IPS-18a (cell line): ENCODE measurements around the gene SREBF1.

Experiments used
- H3K27ac ChIP-seq: one replicate; pipeline ENCODE4 v1.5.1; 2013; ENCODE audit warnings: low read length
- H3K27me3 ChIP-seq: one replicate; pipeline ENCODE4 v1.6.1; 2013; ENCODE audit warnings: mild to moderate bottlenecking, low read length; ENCODE audit not compliant: control insufficient read depth, insufficient read depth
- H3K36me3 ChIP-seq: one replicate; pipeline ENCODE4 v1.6.1; 2013; ENCODE audit warnings: low read depth, low read length; ENCODE audit not compliant: control insufficient read depth
- H3K4me1 ChIP-seq: one replicate; pipeline ENCODE4 v1.6.1; 2013; ENCODE audit warnings: low read depth, low read length; ENCODE audit not compliant: control insufficient read depth
- H3K4me3 ChIP-seq: one replicate; pipeline ENCODE4 v1.5.1; 2013; ENCODE audit warnings: low read length
- H3K9ac ChIP-seq: one replicate; pipeline ENCODE4 v1.6.1; 2013; ENCODE audit warnings: mild to moderate bottlenecking, low read length, moderate library complexity
- H3K9me3 ChIP-seq: one replicate; pipeline ENCODE4 v1.6.1; 2013; ENCODE audit warnings: low read depth, low read length; ENCODE audit not compliant: control insufficient read depth

The SREBF1 gene

GRCh38 chr17:17836818-17837379 lies at the start of gene SREBF1:
TSS of gene SREBF1 (minus strand) at chr17:17836986. CDS start at chr17:17836817, 169 bp downstream.
- Histone ChIP-seq H3K27ac (peak within 1 kb of the TSS; percentile 82), H3K4me1 (peaks cover 47% of the 10 kb centered on the region), H3K4me3 (peak within 1 kb of the TSS; percentile 82), H3K27me3 (no peaks in the 10 kb centered on the region), H3K36me3 (no peaks in the 10 kb centered on the region), H3K9me3 (no peaks in the 10 kb centered on the region), H3K9ac (peak within 1 kb of the TSS; percentile 94)

GRCh38 chr17:17886226-17886625 lies 49.4 kb upstream of the SREBF1 start:
- H3K36me3 ChIP-seq = no peaks in the 10 kb centered on the region
- no peak overlapping the region for H3K27ac ChIP-seq
- no peak overlapping the region for H3K9ac ChIP-seq
- no peaks in the 10 kb centered on the region for H3K27me3 ChIP-seq
- H3K4me1 ChIP-seq = peaks cover 43% of the 10 kb centered on the region
- H3K4me3 ChIP-seq = no peak overlapping the region
- H3K9me3 ChIP-seq = no peaks in the 10 kb centered on the region

GRCh38 chr17:17884391-17885357 lies 47.9 kb upstream of the SREBF1 start:
- Histone ChIP-seq H3K4me1 (peaks cover 43% of the 10 kb centered on the region), H3K9me3 (no peaks in the 10 kb centered on the region), H3K36me3 (no peaks in the 10 kb centered on the region), H3K4me3 (peak overlapping the region; percentile 9), H3K27ac (no peak overlapping the region), H3K27me3 (no peaks in the 10 kb centered on the region), H3K9ac (no peak overlapping the region)

GRCh38 chr17:17883801-17884200 lies 47.0 kb upstream of the SREBF1 start:
- peaks cover 36% of the 10 kb centered on the region for H3K4me1 ChIP-seq
- no peaks in the 10 kb centered on the region for H3K9me3 ChIP-seq
- no peaks in the 10 kb centered on the region for H3K27me3 ChIP-seq
- H3K9ac ChIP-seq = no peak overlapping the region
- no peaks in the 10 kb centered on the region for H3K36me3 ChIP-seq
- H3K27ac ChIP-seq = no peak overlapping the region
- H3K4me3 ChIP-seq = no peak overlapping the region

- Histone ChIP-seq H3K27me3 (no peaks in the 10 kb centered on the region), H3K9me3 (no peaks in the 10 kb centered on the region), H3K36me3 (no peaks in the 10 kb centered on the region), H3K27ac (no peak overlapping the region), H3K4me3 (no peak overlapping the region), H3K4me1 (peaks cover 44% of the 10 kb centered on the region), H3K9ac (no peak overlapping the region)
Measured at GRCh38 chr17:17882082-17882581, 45.3 kb upstream of the SREBF1 start.

GRCh38 chr17:17880577-17881196 lies 43.9 kb upstream of the SREBF1 start:
- Histone ChIP-seq H3K27ac (no peak overlapping the region), H3K36me3 (no peaks in the 10 kb centered on the region), H3K9ac (no peak overlapping the region), H3K4me1 (peaks cover 40% of the 10 kb centered on the region), H3K4me3 (no peak overlapping the region), H3K27me3 (no peaks in the 10 kb centered on the region), H3K9me3 (no peaks in the 10 kb centered on the region)

GRCh38 chr17:17877529-17878358 lies 41.0 kb upstream of the SREBF1 start:
- no peaks in the 10 kb centered on the region for H3K36me3 ChIP-seq
- no peaks in the 10 kb centered on the region for H3K9me3 ChIP-seq
- H3K27ac ChIP-seq = no peak overlapping the region
- peaks cover 28% of the 10 kb centered on the region for H3K4me1 ChIP-seq
- no peak overlapping the region for H3K9ac ChIP-seq
- no peak overlapping the region for H3K4me3 ChIP-seq
- H3K27me3 ChIP-seq = no peaks in the 10 kb centered on the region

- Histone ChIP-seq H3K27ac (no peak overlapping the region), H3K4me3 (no peak overlapping the region), H3K27me3 (no peaks in the 10 kb centered on the region), H3K9ac (no peak overlapping the region), H3K9me3 (no peaks in the 10 kb centered on the region), H3K4me1 (peaks cover 21% of the 10 kb centered on the region), H3K36me3 (no peaks in the 10 kb centered on the region)
Measured at GRCh38 chr17:17876959-17877528, 40.3 kb upstream of the SREBF1 start.

GRCh38 chr17:17874478-17874877 lies 37.7 kb upstream of the SREBF1 start:
- no peak overlapping the region for H3K4me3 ChIP-seq
- H3K36me3 ChIP-seq = no peaks in the 10 kb centered on the region
- peaks cover 19% of the 10 kb centered on the region for H3K4me1 ChIP-seq
- H3K9ac ChIP-seq = no peak overlapping the region
- H3K27ac ChIP-seq = no peak overlapping the region
- no peaks in the 10 kb centered on the region for H3K9me3 ChIP-seq
- H3K27me3 ChIP-seq = peaks cover 11% of the 10 kb centered on the region

GRCh38 chr17:17873450-17873991 lies 36.7 kb upstream of the SREBF1 start:
- H3K27me3 ChIP-seq = peaks cover 15% of the 10 kb centered on the region
- H3K36me3 ChIP-seq = no peaks in the 10 kb centered on the region
- H3K9me3 ChIP-seq = no peaks in the 10 kb centered on the region
- H3K9ac ChIP-seq = no peak overlapping the region
- peaks cover 27% of the 10 kb centered on the region for H3K4me1 ChIP-seq
- no peak overlapping the region for H3K4me3 ChIP-seq
- H3K27ac ChIP-seq = no peak overlapping the region
